Measurements from ENCODE around the gene SCGB1C2.

The SCGB1C2 gene

DNA sequence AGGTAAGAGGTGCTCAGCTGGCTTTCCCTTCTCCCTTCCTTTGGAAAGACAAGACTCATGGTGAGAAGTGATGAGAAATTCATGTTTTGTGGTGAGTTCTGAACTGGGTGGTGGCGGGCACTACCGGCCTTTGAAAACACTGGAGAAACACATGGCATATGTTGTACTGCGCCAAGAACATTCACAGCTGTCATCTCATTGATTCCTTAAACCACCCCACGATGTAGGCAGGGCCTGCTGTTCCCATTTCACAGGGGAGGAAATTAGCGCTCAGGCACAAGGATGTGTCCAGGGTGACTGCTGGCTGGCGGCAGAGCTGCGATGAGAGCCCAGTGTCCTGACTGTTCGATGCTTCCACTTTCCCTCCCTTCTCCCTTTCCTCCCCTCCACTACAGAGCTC lies 45.7 kb downstream of the SCGB1C2 start:
- Histone ChIP-seq H3K4me3 (ENCODE audit: low read depth, low read length) (no peak overlapping the region), H3K36me3 (ENCODE audit: insufficient read depth, low read length) (no peaks in the 10 kb centered on the region), H3K27me3 (ENCODE audit: insufficient read depth, low read length) (peaks cover 82% of the 10 kb centered on the region), H2AFZ (ENCODE audit: low read length, unreplicated experiment) (no peak overlapping the region), H3K4me1 (ENCODE audit: control insufficient read depth, insufficient read depth, low read length, unreplicated experiment) (no peaks in the 10 kb centered on the region), H3K27ac (ENCODE audit: low read depth, low read length) (no peak overlapping the region), H3K79me2 (ENCODE audit: control insufficient read depth, insufficient read depth, low read length, unreplicated experiment) (no peaks in the 10 kb centered on the region)

GRCh38 chr17:185445-186138 lies 48.2 kb downstream of the SCGB1C2 start:
- Histone ChIP-seq H3K4me3 (ENCODE audit: low read depth, low read length) (no peak overlapping the region), H3K27ac (ENCODE audit: low read depth, low read length) (no peak overlapping the region), H3K27me3 (ENCODE audit: insufficient read depth, low read length) (peaks cover 57% of the 10 kb centered on the region), H3K4me1 (ENCODE audit: control insufficient read depth, insufficient read depth, low read length, unreplicated experiment) (no peaks in the 10 kb centered on the region), H2AFZ (ENCODE audit: low read length, unreplicated experiment) (no peak overlapping the region), H3K36me3 (ENCODE audit: insufficient read depth, low read length) (no peaks in the 10 kb centered on the region), H3K79me2 (ENCODE audit: control insufficient read depth, insufficient read depth, low read length, unreplicated experiment) (no peaks in the 10 kb centered on the region)

- no peak overlapping the region for H3K4me3 ChIP-seq (ENCODE audit: low read depth, low read length)
- no peak overlapping the region for H3K27ac ChIP-seq (ENCODE audit: low read depth, low read length)
- H3K36me3 ChIP-seq (ENCODE audit: insufficient read depth, low read length): no peaks in the 10 kb centered on the region
- H2AFZ ChIP-seq (ENCODE audit: low read length, unreplicated experiment): no peak overlapping the region
- H3K4me1 ChIP-seq (ENCODE audit: control insufficient read depth, insufficient read depth, low read length, unreplicated experiment): no peaks in the 10 kb centered on the region
- H3K79me2 ChIP-seq (ENCODE audit: control insufficient read depth, insufficient read depth, low read length, unreplicated experiment): no peaks in the 10 kb centered on the region
- H3K27me3 ChIP-seq (ENCODE audit: insufficient read depth, low read length): peaks cover 45% of the 10 kb centered on the region
Observed at GRCh38 chr17:187130-187529, 49.8 kb downstream of the SCGB1C2 start.
